Keratinocyte (primary cell): Measurements from ENCODE around the gene CACNA2D4.

Experiments
- EZH2 ChIP-seq: IDR thresholded peaks from one replicate; pipeline ENCODE4 v1.6.1; 2012; ENCODE audit warnings: inconsistent platforms, mild to moderate bottlenecking, low read length, moderate library complexity
- TF ChIP-seq, protein P1 (sequence below), 3 experiments: IDR thresholded peaks in 1 of 3; conservative IDR thresholded peaks in 1 of 3; optimal IDR thresholded peaks in 1 of 3; 2 replicates in 2 of 3; 3 replicates in 1 of 3; pipeline versions ENCODE3 to v1.5.1; 2011; ENCODE audit warnings: low read length in 3 of 3, mild to moderate bottlenecking in 3 of 3, moderate library complexity in 2 of 3, control low read depth in 1 of 3, inconsistent platforms in 1 of 3; ENCODE audit not compliant: insufficient read depth in 2 of 3; ENCODE audit errors: extremely low read depth in 1 of 3

DNA sequence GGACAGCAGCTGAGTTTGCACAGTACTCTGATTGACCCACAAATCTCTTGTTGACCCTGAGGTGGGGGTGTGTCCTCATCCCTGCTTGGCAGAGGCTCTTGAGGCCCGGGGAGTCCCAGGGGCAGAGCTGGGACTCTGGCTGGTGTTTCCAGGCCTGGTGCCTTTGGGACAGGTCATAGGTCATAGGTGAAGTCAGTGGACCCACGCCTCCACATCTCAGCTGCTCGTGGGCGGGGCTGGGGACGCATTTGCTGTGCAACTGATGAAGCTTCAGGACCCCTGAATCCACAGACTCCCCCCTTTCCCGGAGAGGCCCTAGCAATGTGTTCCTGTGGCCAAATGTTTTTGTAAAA lies 408 bp upstream of the CACNA2D4 start:
- TF ChIP-seq, protein P1, sequence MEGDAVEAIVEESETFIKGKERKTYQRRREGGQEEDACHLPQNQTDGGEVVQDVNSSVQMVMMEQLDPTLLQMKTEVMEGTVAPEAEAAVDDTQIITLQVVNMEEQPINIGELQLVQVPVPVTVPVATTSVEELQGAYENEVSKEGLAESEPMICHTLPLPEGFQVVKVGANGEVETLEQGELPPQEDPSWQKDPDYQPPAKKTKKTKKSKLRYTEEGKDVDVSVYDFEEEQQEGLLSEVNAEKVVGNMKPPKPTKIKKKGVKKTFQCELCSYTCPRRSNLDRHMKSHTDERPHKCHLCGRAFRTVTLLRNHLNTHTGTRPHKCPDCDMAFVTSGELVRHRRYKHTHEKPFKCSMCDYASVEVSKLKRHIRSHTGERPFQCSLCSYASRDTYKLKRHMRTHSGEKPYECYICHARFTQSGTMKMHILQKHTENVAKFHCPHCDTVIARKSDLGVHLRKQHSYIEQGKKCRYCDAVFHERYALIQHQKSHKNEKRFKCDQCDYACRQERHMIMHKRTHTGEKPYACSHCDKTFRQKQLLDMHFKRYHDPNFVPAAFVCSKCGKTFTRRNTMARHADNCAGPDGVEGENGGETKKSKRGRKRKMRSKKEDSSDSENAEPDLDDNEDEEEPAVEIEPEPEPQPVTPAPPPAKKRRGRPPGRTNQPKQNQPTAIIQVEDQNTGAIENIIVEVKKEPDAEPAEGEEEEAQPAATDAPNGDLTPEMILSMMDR (optimal IDR thresholded peaks at IDR 0.05 in 1 of 3, IDR thresholded peaks at IDR 0.05 in 1 of 3, conservative IDR thresholded peaks at IDR 0.05 in 1 of 3; ENCODE audit: extremely low read depth in 1 of 3, insufficient read depth in 2 of 3, low read length in 3 of 3), result no peak
- TF ChIP-seq EZH2, result no peak
